SK-N-SH treated with all-trans-retinoic acid at 6 μM for 48 hours (cell line): Measurements from ENCODE around the gene BCAT1.

Experiments
- ATAC-seq: fragments of 200-7000 bp; cut with Tn5 transposase; 3 replicates; pipeline ENCODE4 v1.9.1; 2020; ENCODE audit warnings: mild to moderate bottlenecking, moderate library complexity
- CSDC2 ChIP-seq: fragments of 250-450 bp; sonication (Bioruptor Pico); IDR thresholded peaks from 2 replicates; pipeline ENCODE4 v1.5.0; 2020; ENCODE audit warnings: mild to moderate bottlenecking, moderate library complexity
- ESRRG ChIP-seq: fragments of 250-450 bp; sonication (Bioruptor Pico); IDR thresholded peaks from 2 replicates; pipeline ENCODE4 v1.6.1; 2021; ENCODE audit warnings: mild to moderate bottlenecking
- GLIS3 ChIP-seq: fragments of 250-450 bp; sonication (Bioruptor Pico); IDR thresholded peaks from 2 replicates; pipeline ENCODE4 v1.5.0; 2020; ENCODE audit warnings: mild to moderate bottlenecking, moderate library complexity
- ISL1 ChIP-seq: fragments of 250-450 bp; sonication (Bioruptor Pico); IDR thresholded peaks from 2 replicates; pipeline ENCODE4 v2.1.2; 2022; ENCODE audit warnings: mild to moderate bottlenecking, moderate library complexity
- OSR1 ChIP-seq: fragments of 250-450 bp; sonication (Bioruptor Pico); IDR thresholded peaks from 2 replicates; pipeline ENCODE4 v1.8.0; 2022; ENCODE audit warnings: moderate library complexity, mild to moderate bottlenecking, inconsistent platforms
- RARB ChIP-seq: fragments of 250-450 bp; sonication (Bioruptor Pico); IDR thresholded peaks from 2 replicates; pipeline ENCODE4 v1.8.0; 2021; ENCODE audit warnings: mild to moderate bottlenecking, moderate library complexity
- SNAI2 ChIP-seq: fragments of 250-450 bp; sonication (Bioruptor Pico); IDR thresholded peaks from 2 replicates; pipeline ENCODE4 v1.5.0; 2020; ENCODE audit warnings: mild to moderate bottlenecking, moderate library complexity
- TCF4 ChIP-seq: fragments of 250-450 bp; sonication (Bioruptor Pico); IDR thresholded peaks from 2 replicates; pipeline ENCODE4 v1.8.0; 2021; ENCODE audit warnings: mild to moderate bottlenecking, moderate library complexity, borderline replicate concordance
- ZC3H10 ChIP-seq: fragments of 250-450 bp; sonication (Bioruptor Pico); IDR thresholded peaks from 2 replicates; pipeline ENCODE4 v1.5.1; 2021; ENCODE audit warnings: mild to moderate bottlenecking, moderate library complexity
- ZFP30 ChIP-seq: fragments of 450-650 bp; formaldehyde crosslinking; IDR thresholded peaks from 2 replicates; pipeline ENCODE4 v1.5.0; 2022; ENCODE audit warnings: mild to moderate bottlenecking, moderate library complexity
- ZNF565 ChIP-seq: fragments of 450-650 bp; formaldehyde crosslinking; conservative IDR thresholded peaks from 2 replicates; pipeline ENCODE4 v1.5.0; 2020; ENCODE audit warnings: low read depth, mild to moderate bottlenecking, moderate library complexity
- ZNF70 ChIP-seq: fragments of 450-650 bp; formaldehyde crosslinking; IDR thresholded peaks from 2 replicates; pipeline ENCODE4 v1.5.0; 2020; ENCODE audit warnings: mild to moderate bottlenecking, moderate library complexity
- ZNF8 ChIP-seq: fragments of 450-650 bp; formaldehyde crosslinking; IDR thresholded peaks from 2 replicates; pipeline ENCODE4 v1.5.0; 2020; ENCODE audit warnings: mild to moderate bottlenecking, moderate library complexity
- TF ChIP-seq, protein P1 (sequence below): fragments of 250-450 bp; sonication (Bioruptor Pico); IDR thresholded peaks from 2 replicates; pipeline ENCODE4 v1.8.0; 2021; ENCODE audit warnings: low read depth, mild to moderate bottlenecking, moderate library complexity, borderline replicate concordance
- TF ChIP-seq, protein P2 (sequence below): fragments of 250-450 bp; sonication (Bioruptor Pico); IDR thresholded peaks from 2 replicates; pipeline ENCODE4 v1.5.1; 2021; ENCODE audit warnings: mild to moderate bottlenecking, moderate library complexity
- TF ChIP-seq, protein P3 (sequence below): fragments of 250-450 bp; sonication (Bioruptor Pico); IDR thresholded peaks from 2 replicates; pipeline ENCODE4 v1.5.0; 2020; ENCODE audit warnings: mild to moderate bottlenecking, moderate library complexity
- TF ChIP-seq, protein P4 (sequence below): fragments of 250-450 bp; sonication (Bioruptor Pico); IDR thresholded peaks from 2 replicates; pipeline ENCODE4 v1.8.0; 2020; ENCODE audit warnings: mild to moderate bottlenecking, moderate library complexity, borderline replicate concordance

BCAT1 gene

DNA sequence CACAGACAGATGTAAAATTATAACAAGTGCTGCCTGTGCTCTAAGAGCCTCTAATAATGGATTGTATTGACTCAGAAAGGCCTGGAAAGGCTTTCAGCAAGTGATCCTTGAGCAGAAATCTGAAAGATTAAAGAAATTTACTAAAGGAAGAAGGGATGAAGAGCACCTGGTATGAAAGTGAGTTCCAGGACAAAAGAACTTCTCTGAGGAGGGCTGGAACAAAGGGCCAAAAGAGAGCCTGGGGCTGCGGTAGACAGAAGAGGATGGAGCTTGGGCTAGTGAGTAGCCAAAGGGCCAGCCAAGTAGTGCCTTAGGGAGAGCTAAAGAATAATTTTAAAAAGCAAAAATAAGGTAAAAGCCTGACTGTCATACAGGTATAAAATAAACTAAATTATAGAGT lies 44.0 kb downstream of the BCAT1 start (continued):
- TF ChIP-seq, protein P1, sequence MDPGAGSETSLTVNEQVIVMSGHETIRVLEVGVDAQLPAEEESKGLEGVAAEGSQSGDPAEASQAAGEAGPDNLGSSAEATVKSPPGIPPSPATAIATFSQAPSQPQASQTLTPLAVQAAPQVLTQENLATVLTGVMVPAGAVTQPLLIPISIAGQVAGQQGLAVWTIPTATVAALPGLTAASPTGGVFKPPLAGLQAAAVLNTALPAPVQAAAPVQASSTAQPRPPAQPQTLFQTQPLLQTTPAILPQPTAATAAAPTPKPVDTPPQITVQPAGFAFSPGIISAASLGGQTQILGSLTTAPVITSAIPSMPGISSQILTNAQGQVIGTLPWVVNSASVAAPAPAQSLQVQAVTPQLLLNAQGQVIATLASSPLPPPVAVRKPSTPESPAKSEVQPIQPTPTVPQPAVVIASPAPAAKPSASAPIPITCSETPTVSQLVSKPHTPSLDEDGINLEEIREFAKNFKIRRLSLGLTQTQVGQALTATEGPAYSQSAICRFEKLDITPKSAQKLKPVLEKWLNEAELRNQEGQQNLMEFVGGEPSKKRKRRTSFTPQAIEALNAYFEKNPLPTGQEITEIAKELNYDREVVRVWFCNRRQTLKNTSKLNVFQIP (CRISPR knock-in tag), result no peak
- TF ChIP-seq ISL1 (CRISPR knock-in tag), result no peak

DNA sequence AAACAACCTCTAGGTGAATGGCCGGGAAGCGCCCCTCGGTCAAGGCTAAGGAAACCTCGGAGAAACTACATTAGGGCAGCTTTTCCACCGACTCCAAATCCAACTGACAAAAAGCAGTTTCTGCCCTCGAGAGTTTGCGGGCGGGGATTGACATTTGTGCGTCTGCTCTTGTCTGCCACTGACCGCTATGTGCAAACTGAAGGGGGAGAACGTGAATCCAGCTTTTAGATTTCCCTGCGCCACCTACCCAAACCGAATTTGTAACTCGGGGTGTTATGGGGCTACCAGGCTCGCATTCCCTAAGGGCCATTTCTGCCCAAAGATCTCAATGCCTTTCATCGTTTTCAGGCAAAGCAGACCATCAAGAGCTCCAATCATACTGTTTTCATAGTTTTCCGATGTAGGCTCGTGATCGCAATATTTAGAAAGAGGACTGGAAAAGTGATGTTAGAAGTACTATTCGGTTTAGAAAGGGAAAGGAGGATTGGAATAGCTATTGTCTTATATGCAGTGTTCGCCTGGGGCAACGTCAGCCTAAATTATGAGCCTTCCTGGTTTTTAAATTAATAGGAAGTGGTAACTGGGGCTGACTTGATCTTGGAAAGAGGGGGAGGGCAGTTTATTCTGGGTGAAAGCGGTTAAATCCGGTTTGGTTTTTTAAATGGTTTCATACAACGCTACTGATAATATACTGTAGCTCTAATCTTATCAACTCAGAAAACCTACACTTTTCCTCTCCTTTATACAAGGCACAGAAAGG lies 45.4 kb downstream of the BCAT1 start:
- ATAC-seq, result no peak
- TF ChIP-seq GLIS3 (CRISPR knock-in tag), result no peak
- no peak for TF ChIP-seq RARB (CRISPR knock-in tag)
- TF ChIP-seq, protein P2, sequence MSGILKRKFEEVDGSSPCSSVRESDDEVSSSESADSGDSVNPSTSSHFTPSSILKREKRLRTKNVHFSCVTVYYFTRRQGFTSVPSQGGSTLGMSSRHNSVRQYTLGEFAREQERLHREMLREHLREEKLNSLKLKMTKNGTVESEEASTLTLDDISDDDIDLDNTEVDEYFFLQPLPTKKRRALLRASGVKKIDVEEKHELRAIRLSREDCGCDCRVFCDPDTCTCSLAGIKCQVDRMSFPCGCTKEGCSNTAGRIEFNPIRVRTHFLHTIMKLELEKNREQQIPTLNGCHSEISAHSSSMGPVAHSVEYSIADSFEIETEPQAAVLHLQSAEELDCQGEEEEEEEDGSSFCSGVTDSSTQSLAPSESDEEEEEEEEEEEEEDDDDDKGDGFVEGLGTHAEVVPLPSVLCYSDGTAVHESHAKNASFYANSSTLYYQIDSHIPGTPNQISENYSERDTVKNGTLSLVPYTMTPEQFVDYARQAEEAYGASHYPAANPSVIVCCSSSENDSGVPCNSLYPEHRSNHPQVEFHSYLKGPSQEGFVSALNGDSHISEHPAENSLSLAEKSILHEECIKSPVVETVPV (CRISPR knock-in tag), result no peak
- TF ChIP-seq CSDC2 (CRISPR knock-in tag), result no peak
- no peak for TF ChIP-seq ZNF70 (CRISPR knock-in tag)
- no peak for TF ChIP-seq ISL1 (CRISPR knock-in tag)
- no peak for TF ChIP-seq ZFP30 (CRISPR knock-in tag)
- no peak for TF ChIP-seq OSR1
- no peak for TF ChIP-seq SNAI2 (CRISPR knock-in tag)
- TF ChIP-seq, protein P3, sequence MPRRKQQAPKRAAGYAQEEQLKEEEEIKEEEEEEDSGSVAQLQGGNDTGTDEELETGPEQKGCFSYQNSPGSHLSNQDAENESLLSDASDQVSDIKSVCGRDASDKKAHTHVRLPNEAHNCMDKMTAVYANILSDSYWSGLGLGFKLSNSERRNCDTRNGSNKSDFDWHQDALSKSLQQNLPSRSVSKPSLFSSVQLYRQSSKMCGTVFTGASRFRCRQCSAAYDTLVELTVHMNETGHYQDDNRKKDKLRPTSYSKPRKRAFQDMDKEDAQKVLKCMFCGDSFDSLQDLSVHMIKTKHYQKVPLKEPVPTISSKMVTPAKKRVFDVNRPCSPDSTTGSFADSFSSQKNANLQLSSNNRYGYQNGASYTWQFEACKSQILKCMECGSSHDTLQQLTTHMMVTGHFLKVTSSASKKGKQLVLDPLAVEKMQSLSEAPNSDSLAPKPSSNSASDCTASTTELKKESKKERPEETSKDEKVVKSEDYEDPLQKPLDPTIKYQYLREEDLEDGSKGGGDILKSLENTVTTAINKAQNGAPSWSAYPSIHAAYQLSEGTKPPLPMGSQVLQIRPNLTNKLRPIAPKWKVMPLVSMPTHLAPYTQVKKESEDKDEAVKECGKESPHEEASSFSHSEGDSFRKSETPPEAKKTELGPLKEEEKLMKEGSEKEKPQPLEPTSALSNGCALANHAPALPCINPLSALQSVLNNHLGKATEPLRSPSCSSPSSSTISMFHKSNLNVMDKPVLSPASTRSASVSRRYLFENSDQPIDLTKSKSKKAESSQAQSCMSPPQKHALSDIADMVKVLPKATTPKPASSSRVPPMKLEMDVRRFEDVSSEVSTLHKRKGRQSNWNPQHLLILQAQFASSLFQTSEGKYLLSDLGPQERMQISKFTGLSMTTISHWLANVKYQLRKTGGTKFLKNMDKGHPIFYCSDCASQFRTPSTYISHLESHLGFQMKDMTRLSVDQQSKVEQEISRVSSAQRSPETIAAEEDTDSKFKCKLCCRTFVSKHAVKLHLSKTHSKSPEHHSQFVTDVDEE (CRISPR knock-in tag), result no peak
- no peak for TF ChIP-seq ZNF8 (CRISPR knock-in tag)
- TF ChIP-seq ESRRG (CRISPR knock-in tag), result no peak
- no peak for TF ChIP-seq ZC3H10 (CRISPR knock-in tag)
- no peak for TF ChIP-seq TCF4 (CRISPR knock-in tag)
- TF ChIP-seq, all 23 proteins: peak for 0

GRCh38 chr12:24902511-24903328 lies 46.2 kb downstream of the BCAT1 start:
- TF ChIP-seq ZNF565 (CRISPR knock-in tag), result no peak
- TF ChIP-seq ESRRG (CRISPR knock-in tag), result no peak
- no peak for TF ChIP-seq TCF4 (CRISPR knock-in tag)
- no peak for TF ChIP-seq ZC3H10 (CRISPR knock-in tag)
- TF ChIP-seq, protein P2 (CRISPR knock-in tag), result no peak
- no peak for TF ChIP-seq GLIS3 (CRISPR knock-in tag)
- TF ChIP-seq OSR1, result no peak
- TF ChIP-seq, protein P4, sequence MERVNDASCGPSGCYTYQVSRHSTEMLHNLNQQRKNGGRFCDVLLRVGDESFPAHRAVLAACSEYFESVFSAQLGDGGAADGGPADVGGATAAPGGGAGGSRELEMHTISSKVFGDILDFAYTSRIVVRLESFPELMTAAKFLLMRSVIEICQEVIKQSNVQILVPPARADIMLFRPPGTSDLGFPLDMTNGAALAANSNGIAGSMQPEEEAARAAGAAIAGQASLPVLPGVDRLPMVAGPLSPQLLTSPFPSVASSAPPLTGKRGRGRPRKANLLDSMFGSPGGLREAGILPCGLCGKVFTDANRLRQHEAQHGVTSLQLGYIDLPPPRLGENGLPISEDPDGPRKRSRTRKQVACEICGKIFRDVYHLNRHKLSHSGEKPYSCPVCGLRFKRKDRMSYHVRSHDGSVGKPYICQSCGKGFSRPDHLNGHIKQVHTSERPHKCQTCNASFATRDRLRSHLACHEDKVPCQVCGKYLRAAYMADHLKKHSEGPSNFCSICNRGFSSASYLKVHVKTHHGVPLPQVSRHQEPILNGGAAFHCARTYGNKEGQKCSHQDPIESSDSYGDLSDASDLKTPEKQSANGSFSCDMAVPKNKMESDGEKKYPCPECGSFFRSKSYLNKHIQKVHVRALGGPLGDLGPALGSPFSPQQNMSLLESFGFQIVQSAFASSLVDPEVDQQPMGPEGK (CRISPR knock-in tag), result no peak
- no peak for ATAC-seq
